Esophagus squamous epithelium (tissue), 4 donors: ENCODE results near the gene LPP.

Experiments
- POLR2A ChIP-seq, 4 donors: fragments of 450-650 bp; IDR thresholded peaks; one replicate each; pipeline ENCODE4 v1.6.1; 2017; ENCODE audit warnings: antibody characterized with exemption in 4 of 4, mild to moderate bottlenecking in 4 of 4, moderate library complexity in 3 of 4
- TF ChIP-seq, protein P1 (sequence below), 6 experiments: fragments of 450-650 bp in 4 of 6; fragments of 200-600 bp in 2 of 6; sonication (generic) in 2 of 6; IDR thresholded peaks; one replicate each; pipeline ENCODE4 v1.5.1; 2016 to 2019; ENCODE audit warnings: antibody characterized with exemption in 6 of 6, mild to moderate bottlenecking in 4 of 6, moderate library complexity in 4 of 6

DNA sequence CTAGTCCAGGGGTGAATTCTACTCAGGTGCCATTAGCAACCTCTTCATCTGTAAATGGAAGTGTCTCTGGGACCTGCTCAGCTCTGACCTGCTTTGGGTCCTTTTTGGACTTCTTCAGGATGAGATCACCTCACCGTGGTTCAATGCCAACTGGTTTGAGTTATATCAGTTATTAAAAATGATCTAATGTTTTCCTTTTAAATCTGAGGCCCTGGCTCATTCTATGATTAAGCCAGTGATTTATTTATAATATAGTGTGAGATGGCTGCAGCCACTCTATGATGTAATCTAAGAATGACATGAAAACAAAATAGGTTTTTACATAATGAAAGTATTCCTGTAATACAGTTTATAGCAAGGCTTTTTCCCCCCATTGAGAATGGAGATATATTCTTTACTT, 79.4 kb downstream of the LPP start:
- TF ChIP-seq, protein P1, sequence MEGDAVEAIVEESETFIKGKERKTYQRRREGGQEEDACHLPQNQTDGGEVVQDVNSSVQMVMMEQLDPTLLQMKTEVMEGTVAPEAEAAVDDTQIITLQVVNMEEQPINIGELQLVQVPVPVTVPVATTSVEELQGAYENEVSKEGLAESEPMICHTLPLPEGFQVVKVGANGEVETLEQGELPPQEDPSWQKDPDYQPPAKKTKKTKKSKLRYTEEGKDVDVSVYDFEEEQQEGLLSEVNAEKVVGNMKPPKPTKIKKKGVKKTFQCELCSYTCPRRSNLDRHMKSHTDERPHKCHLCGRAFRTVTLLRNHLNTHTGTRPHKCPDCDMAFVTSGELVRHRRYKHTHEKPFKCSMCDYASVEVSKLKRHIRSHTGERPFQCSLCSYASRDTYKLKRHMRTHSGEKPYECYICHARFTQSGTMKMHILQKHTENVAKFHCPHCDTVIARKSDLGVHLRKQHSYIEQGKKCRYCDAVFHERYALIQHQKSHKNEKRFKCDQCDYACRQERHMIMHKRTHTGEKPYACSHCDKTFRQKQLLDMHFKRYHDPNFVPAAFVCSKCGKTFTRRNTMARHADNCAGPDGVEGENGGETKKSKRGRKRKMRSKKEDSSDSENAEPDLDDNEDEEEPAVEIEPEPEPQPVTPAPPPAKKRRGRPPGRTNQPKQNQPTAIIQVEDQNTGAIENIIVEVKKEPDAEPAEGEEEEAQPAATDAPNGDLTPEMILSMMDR (IDR thresholded peaks at IDR 0.05), result no peak
- no peak for TF ChIP-seq POLR2A (IDR thresholded peaks at IDR 0.05)
